Mesendoderm (in vitro differentiated cells): ENCODE results near the gene BAD.

Experiments
- DNase-seq: peaks from one replicate; pipeline ENCODE4 v3.0.0; 2013
- H2AK5ac ChIP-seq: 2 replicates; pipeline ENCODE4 v1.6.1; 2013; ENCODE audit warnings: low read length, inconsistent platforms
- H2BK120ac ChIP-seq: 2 replicates; pipeline ENCODE4 v1.6.1; 2013; ENCODE audit warnings: low read depth, mild to moderate bottlenecking, low read length, moderate library complexity, mixed read lengths
- H2BK15ac ChIP-seq: replicated peaks from 2 replicates; pipeline ENCODE4 v1.6.1; 2013; ENCODE audit warnings: low read depth, mild to moderate bottlenecking, moderate library complexity
- H2BK5ac ChIP-seq: 2 replicates; pipeline ENCODE4 v1.6.1; 2013; ENCODE audit warnings: low read length, inconsistent platforms
- H3K18ac ChIP-seq: 2 replicates; pipeline ENCODE4 v1.6.1; 2013; ENCODE audit warnings: mild to moderate bottlenecking, low read length, mixed read lengths
- H3K23ac ChIP-seq: one replicate; pipeline ENCODE4 v1.6.1; 2013; ENCODE audit warnings: low read length
- H3K27ac ChIP-seq: 2 replicates; pipeline ENCODE4 v1.5.1; 2013; ENCODE audit warnings: low read depth, mild to moderate bottlenecking, inconsistent platforms, low read length, moderate library complexity
- H3K27me3 ChIP-seq: 2 replicates; pipeline ENCODE4 v1.6.1; 2013; ENCODE audit warnings: low read length, control low read depth, mild to moderate bottlenecking, inconsistent platforms; ENCODE audit not compliant: insufficient read depth, poor library complexity
- H3K36me3 ChIP-seq: 2 replicates; pipeline ENCODE4 v1.6.1; 2013; ENCODE audit warnings: low read length, inconsistent platforms; ENCODE audit not compliant: control insufficient read depth, insufficient read depth
- H3K4ac ChIP-seq: one replicate; pipeline ENCODE4 v1.6.1; 2013; ENCODE audit warnings: low read depth, mild to moderate bottlenecking, low read length, moderate library complexity
- H3K4me1 ChIP-seq: 2 replicates; pipeline ENCODE4 v1.6.1; 2013; ENCODE audit warnings: low read depth, low read length, inconsistent platforms; ENCODE audit not compliant: control insufficient read depth
- H3K4me2 ChIP-seq: 2 replicates; pipeline ENCODE4 v1.6.1; 2013; ENCODE audit warnings: low read length
- H3K4me3 ChIP-seq: 2 replicates; pipeline ENCODE4 v1.5.1; 2013; ENCODE audit warnings: mild to moderate bottlenecking, low read length
- H3K56ac ChIP-seq: one replicate; pipeline ENCODE4 v1.6.1; 2013; ENCODE audit warnings: low read length
- H3K79me1 ChIP-seq: 2 replicates; pipeline ENCODE4 v1.6.1; 2013; ENCODE audit warnings: low read length, inconsistent platforms
- H3K79me2 ChIP-seq: 2 replicates; pipeline ENCODE4 v1.6.1; 2013; ENCODE audit warnings: mild to moderate bottlenecking, low read length; ENCODE audit not compliant: control insufficient read depth, insufficient read depth
- H3K9ac ChIP-seq: 2 replicates; pipeline ENCODE4 v1.6.1; 2013; ENCODE audit warnings: low read length, inconsistent platforms
- H4K5ac ChIP-seq: one replicate; pipeline ENCODE4 v1.6.1; 2013; ENCODE audit warnings: low read length
- H4K8ac ChIP-seq: one replicate; pipeline ENCODE4 v1.6.1; 2013; ENCODE audit warnings: low read depth, mild to moderate bottlenecking, control low read depth, low read length, moderate library complexity
- WGBS: extraction: QIAGEN DNeasy Blood & Tissue Kit; methylation state at CpG from one replicate; pipeline ENCODE4 v1.1.7; 2013; ENCODE audit warnings: low lambda C conversion rate, missing lambda C conversion rate; ENCODE audit not compliant: insufficient coverage; ENCODE audit errors: extremely low coverage; 5-methylcytosine and 5-hydroxymethylcytosine counted together

The BAD gene

GRCh38 chr11:64253481-64253880, 31.0 kb downstream of the BAD start:
- no peak overlapping the region for H3K4me2 ChIP-seq
- no peak overlapping the region for H4K8ac ChIP-seq
- H3K23ac ChIP-seq: no peak overlapping the region
- no peak overlapping the region for H2AK5ac ChIP-seq
- H3K27me3 ChIP-seq: no peaks in the 10 kb centered on the region
- no peak overlapping the region for H2BK15ac ChIP-seq
- H3K4me3 ChIP-seq: no peak overlapping the region
- no peak overlapping the region for H2BK120ac ChIP-seq
- H3K79me1 ChIP-seq: peaks cover 13% of the 10 kb centered on the region
- H3K4ac ChIP-seq: no peak overlapping the region
- no peak overlapping the region for H3K27ac ChIP-seq
- peaks cover 5% of the 10 kb centered on the region for H3K4me1 ChIP-seq
- no peak overlapping the region for H2BK5ac ChIP-seq
- H3K36me3 ChIP-seq: peaks cover 7% of the 10 kb centered on the region
- H3K56ac ChIP-seq: no peak overlapping the region
- DNase-seq: no peak
- no peak overlapping the region for H3K9ac ChIP-seq
- no peak overlapping the region for H4K5ac ChIP-seq
- WGBS: no CpG with 5 or more reads among the region's 5 CpGs
- peaks cover 12% of the 10 kb centered on the region for H3K79me2 ChIP-seq
- no peak overlapping the region for H3K18ac ChIP-seq

- Histone ChIP-seq H3K9ac (no peak overlapping the region), H3K4ac (no peak overlapping the region), H2AK5ac (no peak overlapping the region), H4K5ac (no peak overlapping the region), H3K18ac (no peak overlapping the region), H2BK5ac (no peak overlapping the region), H2BK15ac (no peak overlapping the region), H3K23ac (no peak overlapping the region), H3K56ac (peak overlapping the region; percentile 38), H3K4me2 (no peak overlapping the region), H2BK120ac (no peak overlapping the region), H3K27me3 (no peaks in the 10 kb centered on the region), H3K36me3 (peaks cover 5% of the 10 kb centered on the region), H3K27ac (no peak overlapping the region), H4K8ac (no peak overlapping the region), H3K4me1 (peaks cover 10% of the 10 kb centered on the region), H3K79me1 (peaks cover 13% of the 10 kb centered on the region), H3K4me3 (no peak overlapping the region), H3K79me2 (peaks cover 12% of the 10 kb centered on the region)
- DNase-seq: no peak
- no CpG with 5 or more reads among the region's 8 CpGs for WGBS
Measured at GRCh38 chr11:64253043-64253442, 31.4 kb downstream of the BAD start.

- no CpG with 5 or more reads among the region's 23 CpGs for WGBS
- H4K8ac ChIP-seq: no peak overlapping the region
- peak overlapping the region; percentile 59 for H2AK5ac ChIP-seq
- no peaks in the 10 kb centered on the region for H3K27me3 ChIP-seq
- H3K4me2 ChIP-seq: peak overlapping the region; percentile 82
- no peak overlapping the region for H3K27ac ChIP-seq
- peaks cover 12% of the 10 kb centered on the region for H3K79me2 ChIP-seq
- H3K9ac ChIP-seq: peak overlapping the region; percentile 95
- H3K4me3 ChIP-seq: peak overlapping the region; percentile 82
- H3K56ac ChIP-seq: peak overlapping the region; percentile 94
- peaks cover 12% of the 10 kb centered on the region for H3K4me1 ChIP-seq
- peaks cover 5% of the 10 kb centered on the region for H3K36me3 ChIP-seq
- H3K79me1 ChIP-seq: peaks cover 13% of the 10 kb centered on the region
- peak; percentile 54 for DNase-seq
- H3K18ac ChIP-seq: peak overlapping the region; percentile 16
- H3K23ac ChIP-seq: peak overlapping the region; percentile 57
- no peak overlapping the region for H2BK15ac ChIP-seq
- H3K4ac ChIP-seq: peak overlapping the region; percentile 21
- H2BK120ac ChIP-seq: no peak overlapping the region
- H4K5ac ChIP-seq: no peak overlapping the region
- no peak overlapping the region for H2BK5ac ChIP-seq
Measured at GRCh38 chr11:64252003-64252872, 32.2 kb downstream of the BAD start.

GRCh38 chr11:64251753-64252002, 32.8 kb downstream of the BAD start:
- peak overlapping the region; percentile 95 for H3K9ac ChIP-seq
- no peak overlapping the region for H3K27ac ChIP-seq
- H3K56ac ChIP-seq: peak overlapping the region; percentile 94
- DNase-seq: no peak
- H3K4ac ChIP-seq: peak overlapping the region; percentile 21
- H3K27me3 ChIP-seq: no peaks in the 10 kb centered on the region
- no peak overlapping the region for H2AK5ac ChIP-seq
- H3K4me2 ChIP-seq: peak overlapping the region; percentile 82
- H2BK5ac ChIP-seq: no peak overlapping the region
- H3K79me2 ChIP-seq: peaks cover 12% of the 10 kb centered on the region
- no peak overlapping the region for H4K8ac ChIP-seq
- WGBS: no CpG with 5 or more reads among the region's 18 CpGs
- H3K36me3 ChIP-seq: peaks cover 5% of the 10 kb centered on the region
- H3K18ac ChIP-seq: peak overlapping the region; percentile 16
- H2BK15ac ChIP-seq: no peak overlapping the region
- peaks cover 13% of the 10 kb centered on the region for H3K79me1 ChIP-seq
- H4K5ac ChIP-seq: no peak overlapping the region
- peak overlapping the region; percentile 82 for H3K4me3 ChIP-seq
- peak overlapping the region; percentile 57 for H3K23ac ChIP-seq
- H2BK120ac ChIP-seq: no peak overlapping the region
- H3K4me1 ChIP-seq: peaks cover 12% of the 10 kb centered on the region

- no peak within 1 kb of the TSS for H2BK120ac ChIP-seq
- peak within 1 kb of the TSS; percentile 82 for H3K4me2 ChIP-seq
- H4K5ac ChIP-seq: no peak within 1 kb of the TSS
- peak within 1 kb of the TSS; percentile 75 for H3K4ac ChIP-seq
- H2AK5ac ChIP-seq: peak within 1 kb of the TSS; percentile 59
- H3K79me1 ChIP-seq: peaks cover 13% of the 10 kb centered on the region
- peak within 1 kb of the TSS; percentile 94 for H3K56ac ChIP-seq
- peak within 1 kb of the TSS; percentile 95 for H3K9ac ChIP-seq
- peak within 1 kb of the TSS; percentile 68 for H3K27ac ChIP-seq
- H2BK15ac ChIP-seq: no peak within 1 kb of the TSS
- peak within 1 kb of the TSS; percentile 82 for H3K4me3 ChIP-seq
- peaks cover 4% of the 10 kb centered on the region for H3K36me3 ChIP-seq
- peaks cover 12% of the 10 kb centered on the region for H3K4me1 ChIP-seq
- peak within 1 kb of the TSS; percentile 85 for H3K18ac ChIP-seq
- peaks cover 14% of the 10 kb centered on the region for H3K79me2 ChIP-seq
- no CpG with 5 or more reads among the region's 75 CpGs for WGBS
- H2BK5ac ChIP-seq: no peak within 1 kb of the TSS
- H3K23ac ChIP-seq: peak within 1 kb of the TSS; percentile 57
- no peak within 1 kb of the TSS for H4K8ac ChIP-seq
- H3K27me3 ChIP-seq: no peaks in the 10 kb centered on the region
- peak; percentile 53 for DNase-seq
Measured at GRCh38 chr11:64251016-64251752, 33.3 kb downstream of the BAD start, which contains the start of gene PLCB3. TSS of gene PLCB3 (plus strand) at chr11:64251530. CDS start at chr11:64251650, 120 bp downstream.
